MM.1S (cell line): ENCODE measurements around the gene HSF2BP.

Source experiments
- CTCF ChIP-seq: fragments of 300-600 bp; sonication (generic); IDR thresholded peaks from 2 replicates; pipeline ENCODE4 v1.5.1; 2016; ENCODE audit warnings: antibody characterized with exemption, low read length, mixed read lengths
- EZH2 ChIP-seq: fragments of 300-600 bp; sonication (generic); optimal IDR thresholded peaks from 2 replicates; pipeline ENCODE3; 2017; ENCODE audit warnings: low read depth, mild to moderate bottlenecking, antibody characterized with exemption, low read length, mixed read lengths

GRCh38 chr21:43602266-43603232 is 56.7 kb downstream of the HSF2BP start:
- TF ChIP-seq CTCF (no peak), EZH2 (no peak)
